ENCODE data around the gene PHACTR2.
"Not testable (repeated sequence)": the region's sequence is repeated elsewhere in the genome, so short reads cannot be mapped to it uniquely, and the experiment has no call there.

GRCh38 chr6:143666007-143666406 lies 11.8 kb upstream of the PHACTR2 start:
- not testable (repeated sequence) for TF ChIP-seq CTCF, POLR2A (IDR thresholded peaks at IDR 0.05)
